ENCODE results near the gene MXRA8. TPM values are rescaled to one million over a fixed set of nuclear protein-coding genes. Genes with fewer than 3 reads are reported as not detected.
"Not testable (repeated sequence)": the region's sequence is repeated elsewhere in the genome, so short reads cannot be mapped to it uniquely, and the experiment has no call there.

Gene MXRA8
- total and polyA plus RNA-seq, 7 experiments from 2014 or later: 0.39 to 2.2 (median 0.86) TPM

- Histone ChIP-seq H3K4me3 (ENCODE audit: low read length) (peak overlapping the region; percentile 33), H3K27me3 (ENCODE audit: control insufficient read depth in 2 of 2, insufficient read depth in 2 of 2, low read length in 2 of 2) (no peaks in the 10 kb centered on the region), H3K4me1 (ENCODE audit: control insufficient read depth in 2 of 2, insufficient read depth in 2 of 2, low read length in 2 of 2) (peaks cover 18 to 35% of the 10 kb centered on the region in 2 donors), H3K9me3 (ENCODE audit: control insufficient read depth in 2 of 3, low read length in 3 of 3) (no peaks in the 10 kb centered on the region), H3K36me3 (ENCODE audit: control insufficient read depth in 2 of 3, insufficient read depth in 3 of 3, low read length in 3 of 3) (peaks cover 0 to 11% (median 4%) of the 10 kb centered on the region in 3 experiments), H3K27ac (ENCODE audit: low read depth, low read length) (peak overlapping the region; percentile 68)
- intact Hi-C loops (cut with micrococcal nuclease): loop anchor here (1.0 to 10.0 kb wide), 5 partner anchors 13 to 357 kb away; partner anchors contain the start of genes DVL1 (in 2 of the 2) and ISG15 (in 1 of the 2)
- POLR2A ChIA-PET: interaction anchor here (0.6 to 2.8 kb wide), 7 partner anchors 18 to 67 kb away, joined by 3 to 13 read pairs (median 5); partner anchors contain the start of genes CCNL2 and MRPL20
- peaks cover 0 to 2% (median 0%) of the 10 kb centered on the region in 5 donors for H3K27me3 Mint-ChIP-seq
- ATAC-seq (peak; percentile 51), DNase-seq (peak; percentile 61 to 88 (median 73))
- H3K36me3 Mint-ChIP-seq: peaks cover 0 to 5% (median 0%) of the 10 kb centered on the region in 5 donors
- H3K4me3 Mint-ChIP-seq: peak overlapping the region; percentile 49 to 91 (median 68)
- H3K9me3 Mint-ChIP-seq: no peaks in the 10 kb centered on the region
- H3K27ac Mint-ChIP-seq: peak overlapping the region in 8 of 9 donors; percentile 31 to 88 (median 82)
- CTCF ChIA-PET: interaction anchor here (0.7 to 1.8 kb wide), 7 partner anchors 20 to 259 kb away, joined by 4 to 7 read pairs (median 5); partner anchors contain the start of genes CCNL2 and TAS1R3
- H3K4me1 Mint-ChIP-seq: peaks cover 0 to 39% (median 23%) of the 10 kb centered on the region in 7 donors
Observed at GRCh38 chr1:1371746-1372711, 13.7 kb upstream of the MXRA8 start.

- CTCF ChIA-PET: interaction anchor here (1.0 to 1.8 kb wide), 6 partner anchors 19 to 250 kb away, joined by 3 to 7 read pairs (median 5); partner anchors contain the start of genes CCNL2 and TAS1R3
- Mint-ChIP-seq H3K27me3 (peaks cover 0 to 2% (median 0%) of the 10 kb centered on the region in 5 donors), H3K4me1 (peaks cover 0 to 39% (median 23%) of the 10 kb centered on the region in 7 donors), H3K4me3 (peak overlapping the region; percentile 21 to 91 (median 64)), H3K9me3 (no peaks in the 10 kb centered on the region), H3K36me3 (peaks cover 0 to 5% (median 0%) of the 10 kb centered on the region in 5 donors), H3K27ac (peak overlapping the region in 8 of 9 donors; percentile 31 to 88 (median 84))
- peak overlapping the region; percentile 68 for H3K27ac ChIP-seq (ENCODE audit: low read depth, low read length)
- H3K4me1 ChIP-seq (ENCODE audit: control insufficient read depth in 2 of 2, insufficient read depth in 2 of 2, low read length in 2 of 2): peaks cover 18 to 35% of the 10 kb centered on the region in 2 donors
- H3K27me3 ChIP-seq (ENCODE audit: control insufficient read depth in 2 of 2, insufficient read depth in 2 of 2, low read length in 2 of 2): no peaks in the 10 kb centered on the region
- H3K4me3 ChIP-seq (ENCODE audit: low read length): peak overlapping the region; percentile 33
- ATAC-seq (peak; percentile 78), DNase-seq (peak in 8 of 9 donors; percentile 57 to 91 (median 88))
- peaks cover 0 to 6% (median 0%) of the 10 kb centered on the region in 3 experiments for H3K9me3 ChIP-seq (ENCODE audit: control insufficient read depth in 2 of 3, low read length in 3 of 3)
- POLR2A ChIA-PET: interaction anchor here (1.1 to 2.8 kb wide), 7 partner anchors 13 to 66 kb away, joined by 3 to 13 read pairs (median 9); partner anchors contain the start of genes CCNL2, MRPL20 and MXRA8
- peaks cover 0 to 11% (median 4%) of the 10 kb centered on the region in 3 experiments for H3K36me3 ChIP-seq (ENCODE audit: control insufficient read depth in 2 of 3, insufficient read depth in 3 of 3, low read length in 3 of 3)
- intact Hi-C loops (cut with micrococcal nuclease): loop anchor here (1.0 to 10.0 kb wide), 3 partner anchors 12 to 357 kb away; partner anchors contain the start of genes DVL1 (in 1 of the 2) and ISG15 (in 1 of the 2)
Observed at GRCh38 chr1:1371364-1371745, 13.0 kb upstream of the MXRA8 start.

- H3K27ac ChIP-seq (ENCODE audit: low read depth, low read length): peak overlapping the region; percentile 43
- intact Hi-C loops (cut with micrococcal nuclease): loop anchor here (1.0 to 10.0 kb wide), 3 partner anchors 12 to 356 kb away; partner anchors contain the start of genes DVL1 (in 1 of the 2) and ISG15 (in 1 of the 2)
- peaks cover 0 to 5% (median 0%) of the 10 kb centered on the region in 5 donors for H3K36me3 Mint-ChIP-seq
Observed at GRCh38 chr1:1370771-1371300, 12.5 kb upstream of the MXRA8 start.

GRCh38 chr1:1370094-1370493 is 11.7 kb upstream of the MXRA8 start:
- POLR2A ChIA-PET: interaction anchor here (0.6 to 2.8 kb wide), 5 partner anchors 12 to 374 kb away, joined by 3 to 10 read pairs (median 5); partner anchors contain the start of genes CCNL2 and MXRA8
- intact Hi-C loops (cut with micrococcal nuclease): loop anchor here in 1 of 2 donors (10.0 kb wide), 1 partner anchor 355 kb away; the partner anchor contains the start of gene ISG15
- H3K27ac Mint-ChIP-seq: peak overlapping the region in 6 of 9 donors; percentile 38 to 83 (median 66)

More at GRCh38 chr1:1370771-1371300, 12.5 kb upstream of the MXRA8 start:
- no peaks in the 10 kb centered on the region for H3K9me3 Mint-ChIP-seq
- peak overlapping the region in 4 of 9 donors; percentile 73 to 88 (median 84) for H3K27ac Mint-ChIP-seq
- Histone ChIP-seq H3K36me3 (ENCODE audit: control insufficient read depth in 2 of 3, insufficient read depth in 3 of 3, low read length in 3 of 3) (peaks cover 0 to 11% (median 4%) of the 10 kb centered on the region in 3 experiments), H3K9me3 (ENCODE audit: control insufficient read depth in 2 of 3, low read length in 3 of 3) (peaks cover 0 to 10% (median 0%) of the 10 kb centered on the region in 3 experiments), H3K4me1 (ENCODE audit: control insufficient read depth in 2 of 2, insufficient read depth in 2 of 2, low read length in 2 of 2) (peaks cover 18 to 30% of the 10 kb centered on the region in 2 donors), H3K4me3 (ENCODE audit: low read length) (peak overlapping the region; percentile 33), H3K27me3 (ENCODE audit: control insufficient read depth in 2 of 2, insufficient read depth in 2 of 2, low read length in 2 of 2) (no peaks in the 10 kb centered on the region)
- ChIA-PET POLR2A (interaction anchor here (0.7 to 2.8 kb wide), 6 partner anchors 13 to 36 kb away, joined by 3 to 10 read pairs (median 7); partner anchors contain the start of genes CCNL2, MRPL20 and MXRA8), CTCF (interaction anchor here (1.0 to 1.8 kb wide), 5 partner anchors 19 to 249 kb away, joined by 3 to 7 read pairs (median 4); partner anchors contain the start of gene TAS1R3)
- H3K4me1 Mint-ChIP-seq: peaks cover 0 to 39% (median 23%) of the 10 kb centered on the region in 7 donors
- H3K4me3 Mint-ChIP-seq: peak overlapping the region in 8 of 10 donors; percentile 49 to 91 (median 64)
- no peak for DNase-seq
- ATAC-seq: no peak
- peaks cover 0 to 2% (median 0%) of the 10 kb centered on the region in 5 donors for H3K27me3 Mint-ChIP-seq

GRCh38 chr1:1367315-1367714 is 9.0 kb upstream of the MXRA8 start:
- POLR2A ChIA-PET: no interaction called here
- Mint-ChIP-seq H3K4me3 (no peak overlapping the region), H3K9me3 (no peaks in the 10 kb centered on the region)

More at GRCh38 chr1:1370094-1370493, 11.7 kb upstream of the MXRA8 start:
- H3K27me3 ChIP-seq (ENCODE audit: control insufficient read depth in 2 of 2, insufficient read depth in 2 of 2, low read length in 2 of 2); H3K9me3 ChIP-seq (ENCODE audit: control insufficient read depth in 2 of 3, low read length in 3 of 3); H3K4me3 ChIP-seq (ENCODE audit: low read length); H3K27me3 Mint-ChIP-seq; H3K36me3 Mint-ChIP-seq; DNase-seq; H3K27ac ChIP-seq (ENCODE audit: low read depth, low read length); ATAC-seq; H3K9me3 Mint-ChIP-seq: not testable (repeated sequence)
- H3K36me3 ChIP-seq (ENCODE audit: control insufficient read depth in 2 of 3, insufficient read depth in 3 of 3, low read length in 3 of 3): peaks cover 0 to 11% (median 4%) of the 10 kb centered on the region in 3 experiments
- peaks cover 18 to 30% of the 10 kb centered on the region in 2 donors for H3K4me1 ChIP-seq (ENCODE audit: control insufficient read depth in 2 of 2, insufficient read depth in 2 of 2, low read length in 2 of 2)
- peaks cover 0 to 34% (median 19%) of the 10 kb centered on the region in 7 donors for H3K4me1 Mint-ChIP-seq
- CTCF ChIA-PET: interaction anchor here (1.1 to 1.8 kb wide), 3 partner anchors 19 to 249 kb away, joined by 3 to 7 read pairs (median 3); no protein-coding TSS in a partner anchor
- H3K4me3 Mint-ChIP-seq: peak overlapping the region in 4 of 10 donors; percentile 8 to 75 (median 40)

More at GRCh38 chr1:1367315-1367714, 9.0 kb upstream of the MXRA8 start:
- Mint-ChIP-seq H3K36me3 (peaks cover 0 to 1% (median 0%) of the 10 kb centered on the region in 5 donors), H3K4me1 (peaks cover 0 to 21% (median 17%) of the 10 kb centered on the region in 7 donors), H3K27me3 (peaks cover 0 to under 1% (median 0%) of the 10 kb centered on the region in 5 donors), H3K27ac (no peak overlapping the region)
- peaks cover 16% of the 10 kb centered on the region in 2 donors for H3K4me1 ChIP-seq (ENCODE audit: control insufficient read depth in 2 of 2, insufficient read depth in 2 of 2, low read length in 2 of 2)
- no peak overlapping the region for H3K27ac ChIP-seq (ENCODE audit: low read depth, low read length)
- DNase-seq (no peak), ATAC-seq (no peak)
- CTCF ChIA-PET: no interaction called here
- H3K9me3 ChIP-seq (ENCODE audit: control insufficient read depth in 2 of 3, low read length in 3 of 3): peaks cover 0 to 10% (median 0%) of the 10 kb centered on the region in 3 experiments
- H3K27me3 ChIP-seq (ENCODE audit: control insufficient read depth in 2 of 2, insufficient read depth in 2 of 2, low read length in 2 of 2): no peaks in the 10 kb centered on the region
- intact Hi-C loops (cut with micrococcal nuclease): no loop called here
- no peaks in the 10 kb centered on the region for H3K36me3 ChIP-seq (ENCODE audit: control insufficient read depth in 2 of 3, insufficient read depth in 3 of 3, low read length in 3 of 3)
- H3K4me3 ChIP-seq (ENCODE audit: low read length): no peak overlapping the region

Data from naive thymus-derived CD4-positive, alpha-beta T cell (primary cell).